HG03457 (cell line): ENCODE results near the gene TTC9C.
"Not testable (repeated sequence)": the region's sequence is repeated elsewhere in the genome, so short reads cannot be mapped to it uniquely, and the experiment has no call there.

Source experiments
- ATAC-seq: cut with Tn5 transposase; IDR thresholded peaks from one replicate; pipeline ENCODE4 v1.9.1; 2021; ENCODE audit warnings: moderate number of reproducible peaks; ENCODE audit not compliant: unreplicated experiment

Gene TTC9C

DNA sequence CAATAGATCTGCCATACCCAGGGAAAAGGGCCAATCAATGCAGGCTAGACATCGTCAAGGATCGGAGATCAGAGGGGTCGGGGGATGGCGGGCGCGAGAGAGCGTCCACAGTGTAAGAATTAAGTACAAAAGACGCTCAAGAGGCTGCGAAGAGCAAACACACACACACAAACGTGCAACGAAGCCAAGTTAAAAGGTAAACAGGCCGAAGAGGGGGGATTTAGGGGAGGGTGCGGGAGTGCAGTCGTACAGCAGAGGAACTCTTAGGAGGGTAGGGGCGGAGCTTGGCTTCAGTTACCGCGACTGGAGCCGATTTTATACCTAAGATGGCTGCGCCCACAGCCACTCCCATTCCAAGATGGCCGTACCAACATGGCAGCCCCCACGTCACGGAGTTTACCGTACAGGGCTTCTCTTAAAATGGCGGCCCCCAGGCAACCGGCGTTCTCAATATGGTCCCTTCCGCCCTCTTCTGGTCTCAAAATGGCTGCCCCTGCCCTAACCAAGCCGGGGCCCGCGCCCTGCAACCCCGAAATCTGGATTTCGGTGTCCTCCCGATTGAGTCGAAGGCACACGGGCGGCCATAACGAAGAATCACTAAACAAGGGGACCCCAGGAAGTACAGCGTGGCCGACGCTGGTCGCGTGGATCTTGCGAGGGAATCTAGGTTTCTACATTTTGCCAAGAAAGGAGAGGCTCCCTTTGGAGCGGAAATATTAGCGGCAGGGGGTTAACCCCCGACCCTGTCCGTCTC lies 18.9 kb upstream of the TTC9C start:
- peak; percentile 44 for ATAC-seq

DNA sequence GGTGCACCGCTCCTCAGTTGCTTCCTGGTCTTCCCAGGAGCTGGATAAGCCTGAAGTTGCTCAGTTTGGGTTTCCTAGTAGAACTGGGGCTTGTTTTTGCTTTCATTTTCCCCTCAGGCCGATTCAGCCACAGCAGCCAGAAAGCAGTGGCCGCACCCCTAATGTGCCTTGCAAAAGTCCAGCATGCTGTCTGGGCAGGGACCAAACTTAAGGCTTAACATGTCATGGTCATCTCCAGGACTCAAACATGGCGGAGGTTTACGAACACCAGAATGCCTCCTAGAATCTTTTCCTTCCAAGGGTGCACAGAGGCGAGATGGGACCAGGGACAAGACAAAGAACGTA lies 18.3 kb upstream of the TTC9C start:
- ATAC-seq, result no peak

DNA sequence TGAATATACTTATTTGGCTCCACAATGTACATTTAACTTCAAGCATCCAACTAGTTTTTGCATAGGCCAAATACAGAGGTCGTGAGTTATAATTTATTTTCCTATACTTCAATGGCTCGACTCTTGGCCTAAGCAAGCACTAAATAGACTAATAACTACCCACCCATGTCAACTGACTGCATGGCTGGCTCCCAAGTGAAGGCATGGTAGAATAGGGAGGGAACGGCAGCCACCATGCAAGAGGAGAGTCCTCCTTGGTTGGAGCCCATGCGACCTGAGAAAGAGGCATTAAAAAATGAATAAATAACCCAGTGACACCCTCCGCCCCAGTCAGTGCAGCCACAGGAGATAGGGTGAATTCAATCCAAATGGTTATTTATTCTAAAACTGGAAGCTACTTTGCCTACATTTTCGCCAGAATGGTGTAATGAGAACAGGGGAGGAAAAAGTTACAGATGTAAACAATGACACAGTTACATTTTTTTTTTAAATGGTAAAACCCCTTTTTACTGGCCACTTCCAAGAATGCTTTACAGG lies 15.9 kb upstream of the TTC9C start:
- no peak for ATAC-seq

DNA sequence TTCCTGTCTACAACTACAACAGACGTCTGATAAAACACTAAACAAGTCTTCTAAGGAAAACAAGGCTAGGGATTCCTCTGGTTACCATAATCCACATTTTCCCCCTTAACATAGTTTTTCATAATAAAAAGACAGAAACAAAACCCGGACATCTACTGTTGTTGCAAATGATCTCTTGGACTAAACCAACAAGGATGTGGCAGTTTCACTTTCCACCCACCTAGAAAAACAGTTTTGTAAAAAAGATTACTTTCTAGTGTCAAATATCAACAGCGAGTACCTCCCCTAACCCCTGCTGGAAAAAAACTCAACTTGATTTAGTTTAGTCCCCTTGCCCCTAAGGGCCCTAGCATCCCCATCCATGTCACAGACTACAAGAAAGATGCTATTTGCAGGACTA lies 15.4 kb upstream of the TTC9C start:
- ATAC-seq, result no peak

DNA sequence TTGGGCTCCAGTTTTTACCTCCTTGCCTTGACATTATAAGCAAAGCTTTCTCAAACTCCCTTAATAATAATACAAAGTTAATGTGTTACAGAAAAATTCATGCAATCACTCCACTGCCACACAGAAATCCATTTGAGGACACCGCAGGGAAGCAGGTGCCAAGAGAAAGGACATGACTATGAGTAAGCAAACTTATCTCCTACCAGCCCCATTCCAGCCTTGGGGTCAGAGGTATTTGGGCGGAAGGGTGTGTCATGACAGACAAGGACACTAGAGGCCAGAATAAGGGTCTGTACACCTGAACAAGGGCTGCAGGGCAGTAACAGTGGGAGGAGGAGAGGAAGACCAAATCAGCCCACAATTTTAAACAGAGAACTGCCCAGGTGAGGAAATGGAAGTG lies 14.9 kb upstream of the TTC9C start:
- no peak for ATAC-seq

DNA sequence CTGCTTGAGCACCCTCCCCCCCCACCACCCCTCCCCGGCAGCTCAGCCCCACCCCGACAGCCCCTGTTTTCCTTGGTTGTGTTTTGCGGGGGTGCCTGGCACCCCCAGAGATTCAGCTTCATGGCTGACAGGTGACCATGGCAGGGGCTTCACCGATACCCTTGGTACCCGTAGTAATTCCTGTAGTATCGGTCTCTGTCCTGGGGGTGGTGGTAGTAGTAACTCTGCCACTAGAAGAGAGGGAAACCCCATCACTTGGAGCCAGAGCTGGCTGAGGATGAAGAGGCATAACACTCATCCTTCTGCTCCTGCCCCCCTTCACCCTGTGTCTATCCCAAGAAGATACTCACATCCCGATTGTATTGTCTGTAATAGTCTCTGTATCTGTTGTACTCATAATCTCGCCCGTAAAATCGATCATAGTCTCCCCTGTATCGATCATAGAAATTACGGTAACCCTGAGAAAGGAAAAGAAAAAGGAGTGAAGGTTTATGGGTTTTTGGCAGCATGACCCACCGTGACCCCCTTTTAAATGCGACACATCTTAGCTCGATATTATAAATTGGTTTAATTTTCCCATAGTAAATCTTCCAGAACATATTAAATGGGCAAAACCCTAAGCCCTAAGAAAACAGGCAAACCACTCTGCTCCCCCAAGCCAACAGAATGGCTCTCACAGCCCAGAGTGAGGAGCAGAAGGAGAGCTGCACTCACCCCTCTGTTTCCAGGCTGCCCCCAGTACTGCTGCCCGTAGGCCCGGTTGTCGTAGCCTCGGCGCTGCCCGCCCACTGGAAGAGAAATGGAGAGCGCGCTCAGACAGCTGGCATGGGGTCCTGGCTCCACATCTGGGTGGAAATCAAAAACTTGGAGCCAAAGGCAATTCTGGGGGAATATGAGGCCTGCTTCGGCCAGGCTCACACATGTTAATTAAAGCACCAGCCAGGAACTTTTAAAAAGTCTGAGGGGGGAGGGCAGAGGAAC lies 12.8 kb upstream of the TTC9C start:
- ATAC-seq, result no peak

DNA sequence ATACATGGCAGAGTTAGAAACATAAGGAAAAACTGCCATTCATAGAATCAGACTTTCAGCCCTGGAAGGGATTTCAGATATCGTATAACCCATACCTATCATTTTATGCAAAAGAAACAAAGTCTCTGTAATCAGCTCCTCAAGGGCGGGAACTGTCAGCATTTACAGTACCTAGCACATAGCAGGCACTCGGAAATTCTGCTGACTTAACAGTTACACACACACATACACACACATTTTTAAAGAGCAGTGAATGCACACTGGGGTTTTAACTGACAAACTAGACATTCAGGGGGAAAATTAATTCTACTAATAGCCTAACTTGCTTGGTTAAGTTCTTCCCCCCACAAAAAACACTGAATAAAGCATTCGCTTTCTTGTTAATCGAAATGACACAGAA lies 12.1 kb upstream of the TTC9C start:
- no peak for ATAC-seq

DNA sequence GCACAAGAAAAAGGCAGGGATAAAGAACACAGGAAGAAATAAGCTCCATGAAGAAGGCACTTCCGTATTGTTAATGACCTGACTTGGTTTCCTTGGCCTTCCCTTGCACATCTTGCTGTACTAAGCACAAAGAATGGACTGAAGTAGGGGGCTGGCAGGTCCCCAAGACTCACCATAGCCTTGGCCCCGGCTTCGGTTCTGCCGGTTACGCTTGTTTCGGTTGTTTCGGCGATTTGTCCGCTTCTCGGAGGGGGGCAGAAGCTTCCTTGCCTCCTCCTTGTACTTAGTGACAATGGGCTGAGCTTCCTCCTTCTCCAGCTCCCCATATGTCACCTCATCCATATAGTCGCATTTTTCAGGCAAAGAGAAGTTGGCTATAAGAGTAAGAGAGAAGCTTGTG lies 11.5 kb upstream of the TTC9C start:
- ATAC-seq, result no peak

DNA sequence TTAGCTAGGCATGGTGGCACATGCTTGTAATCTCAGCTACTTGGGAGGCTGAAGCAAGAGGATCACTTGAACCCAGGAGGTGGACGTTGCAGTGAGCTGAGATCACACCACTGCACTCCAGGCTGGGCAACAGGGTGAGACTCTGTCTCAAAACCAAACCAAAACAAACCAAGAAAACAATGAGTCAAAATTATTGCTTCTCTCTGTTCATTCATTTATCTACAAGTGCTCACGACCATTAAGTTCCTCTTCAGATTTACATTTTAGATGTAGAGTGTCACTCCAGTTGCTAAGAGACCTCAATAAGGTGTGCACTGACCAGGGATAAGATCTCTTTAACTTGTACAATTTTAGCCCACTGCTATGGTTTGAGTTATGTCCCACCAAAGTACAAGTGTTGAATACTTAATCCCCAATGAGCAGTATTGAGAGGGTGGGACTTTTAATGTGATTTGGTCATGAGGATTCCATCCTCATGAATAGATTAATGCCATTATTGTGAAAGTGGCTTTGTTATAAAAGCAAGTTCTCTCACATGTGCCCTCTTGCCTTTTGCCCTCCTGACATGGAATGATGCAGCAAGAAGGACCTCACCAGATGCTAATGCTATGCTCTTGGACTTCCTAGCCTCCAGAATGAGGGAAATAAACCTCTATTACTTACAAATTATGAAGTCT lies 8.8 kb upstream of the TTC9C start:
- no peak for ATAC-seq

DNA sequence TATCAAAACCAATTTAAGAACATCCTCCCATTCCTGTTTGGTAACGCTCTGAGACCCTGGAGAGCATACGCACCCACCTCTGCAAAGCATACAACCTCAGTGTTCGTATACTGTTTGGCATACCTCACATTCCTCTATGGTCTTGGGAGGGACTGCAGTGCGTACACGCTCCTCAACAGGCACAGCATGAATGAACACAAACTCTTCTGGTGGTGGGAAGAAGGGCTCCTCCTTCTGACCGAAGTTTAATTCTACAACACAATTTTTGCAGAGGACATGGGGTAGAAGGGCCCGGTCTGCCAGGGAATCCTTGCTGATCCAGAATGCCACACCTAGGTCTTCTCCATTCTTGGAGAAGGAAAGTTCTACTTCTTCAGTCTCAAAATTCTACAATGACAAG lies 6.3 kb upstream of the TTC9C start:
- no peak for ATAC-seq

DNA sequence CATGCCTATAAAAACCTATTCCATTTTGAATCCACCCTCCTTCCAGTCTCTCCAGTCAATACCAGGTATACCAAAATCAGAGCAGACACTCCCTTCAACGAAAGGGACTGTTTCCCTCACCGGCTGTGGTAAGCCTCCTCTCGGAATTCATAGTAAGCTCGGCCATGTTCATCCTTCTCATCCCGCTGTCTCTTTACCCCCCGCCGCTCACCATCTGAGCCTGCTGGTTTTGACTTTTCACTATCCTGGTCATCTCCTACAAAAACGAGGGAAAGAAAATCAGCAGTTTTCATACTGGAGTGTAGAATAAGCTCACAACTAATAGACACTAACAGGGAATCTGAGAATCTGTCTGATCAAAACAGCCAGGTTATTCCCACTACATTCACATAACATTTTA lies 4.1 kb upstream of the TTC9C start:
- ATAC-seq, result no peak

DNA sequence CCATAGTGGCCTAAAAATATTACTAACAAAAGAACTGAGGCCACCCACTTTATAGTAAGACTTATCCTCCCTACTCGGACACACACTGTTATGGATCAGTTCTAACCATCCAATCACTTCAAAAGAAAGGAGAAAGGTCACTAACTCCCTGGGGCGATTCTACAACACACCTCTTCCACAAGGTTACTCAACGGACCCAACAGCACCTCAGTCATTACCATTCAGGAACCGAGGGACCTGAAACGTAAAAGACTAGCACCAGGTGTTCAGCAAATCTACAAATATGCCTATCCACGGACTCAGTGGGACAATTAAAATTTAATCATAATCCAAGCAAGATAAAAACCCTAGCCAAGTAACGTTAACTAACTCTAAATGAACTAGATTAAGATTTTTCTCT lies 2.6 kb upstream of the TTC9C start:
- ATAC-seq, result no peak

DNA sequence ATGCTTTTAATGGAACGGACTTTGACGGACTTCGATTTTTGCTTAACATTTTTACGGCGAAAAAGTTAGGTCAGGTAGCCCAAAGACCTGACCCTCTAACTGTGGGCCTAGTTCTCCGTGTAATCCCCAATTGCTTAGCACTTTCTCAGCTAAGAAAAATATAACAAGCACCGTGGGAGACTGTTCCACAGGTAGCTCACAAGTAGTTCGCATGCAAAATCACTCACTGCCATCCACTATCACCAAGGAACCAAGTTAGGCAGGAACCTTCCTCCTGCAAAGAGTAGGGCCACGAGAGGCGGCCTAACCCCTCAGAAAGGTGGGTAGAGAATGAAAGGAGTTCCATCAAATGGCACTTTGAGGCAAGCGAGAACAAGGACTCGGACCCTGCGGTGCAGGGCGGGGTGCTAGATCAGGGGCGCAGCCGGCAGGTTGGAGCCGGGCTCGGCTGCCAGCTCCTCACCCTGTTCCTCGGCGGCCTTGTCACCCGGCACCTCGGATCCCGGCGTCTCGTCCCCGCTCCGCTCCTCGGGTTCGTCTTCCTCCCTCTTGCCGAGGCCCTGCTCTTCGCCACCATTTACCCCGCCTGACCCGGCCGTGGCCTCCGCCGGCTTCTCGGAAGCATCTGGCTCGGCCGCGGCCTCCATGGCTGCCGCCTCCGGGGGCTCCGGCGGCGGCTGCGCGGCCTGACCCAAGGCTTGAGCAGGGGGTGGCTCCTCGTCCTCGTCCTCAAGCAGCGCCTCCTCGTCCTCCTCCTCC lies 2.0 kb upstream of the TTC9C start:
- peak; percentile 1 for ATAC-seq

DNA sequence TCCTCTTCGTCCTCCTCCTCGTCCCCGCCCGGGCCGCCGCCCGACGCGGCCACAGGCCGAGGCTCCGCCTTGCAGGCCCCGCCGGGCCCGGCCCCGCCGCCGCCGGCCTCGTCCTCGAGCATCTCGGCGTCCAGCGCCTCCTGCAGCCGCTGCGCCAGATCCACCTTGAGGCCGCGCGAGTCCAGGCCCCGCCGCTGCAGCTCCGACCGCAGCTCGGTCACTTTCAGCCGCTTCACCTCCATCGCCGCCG lies 1.4 kb upstream of the TTC9C start:
- ATAC-seq, result no peak

DNA sequence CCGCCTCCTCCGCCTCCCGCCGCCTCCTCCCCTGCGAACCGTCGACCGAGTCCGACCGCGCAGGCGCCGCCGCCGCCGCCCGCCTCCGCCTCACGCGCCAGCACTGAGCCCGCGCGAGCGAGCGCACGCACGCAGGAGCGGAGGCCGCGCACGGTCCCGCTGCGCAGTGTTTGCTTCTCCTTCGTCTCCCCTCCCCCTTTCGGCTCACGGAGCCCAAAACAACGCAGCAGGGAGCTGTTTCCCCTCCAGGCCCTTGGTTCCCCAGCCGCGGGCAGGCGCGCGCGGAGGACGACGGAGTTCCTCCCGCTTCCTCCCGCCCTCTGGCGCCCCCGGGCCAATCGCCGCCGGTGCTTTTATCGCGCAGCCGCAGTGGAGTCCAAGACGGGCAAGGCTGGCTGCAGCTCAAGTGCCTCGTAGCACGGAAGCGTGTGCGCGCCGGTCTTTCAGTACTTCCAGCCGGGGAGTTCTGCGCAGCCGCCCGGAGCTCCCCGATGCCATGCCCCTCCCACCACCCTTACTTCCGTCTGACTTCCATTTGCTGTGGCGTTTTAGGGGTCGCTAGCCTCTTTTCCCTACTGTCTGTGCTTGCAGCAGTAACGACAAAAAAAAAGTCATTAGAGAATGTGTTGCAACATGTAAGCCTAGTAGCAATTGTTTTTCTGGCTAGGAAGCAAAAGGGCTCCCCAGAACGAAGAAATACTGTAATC lies 968 bp upstream of the TTC9C start, which contains the start of gene HNRNPUL2:
HNRNPUL2 (minus strand) TSS at position 293 of the 707 bp plus-strand sequence. CDS start 301 bp downstream, outside the sequence.
- ATAC-seq, result peak; percentile 51

DNA sequence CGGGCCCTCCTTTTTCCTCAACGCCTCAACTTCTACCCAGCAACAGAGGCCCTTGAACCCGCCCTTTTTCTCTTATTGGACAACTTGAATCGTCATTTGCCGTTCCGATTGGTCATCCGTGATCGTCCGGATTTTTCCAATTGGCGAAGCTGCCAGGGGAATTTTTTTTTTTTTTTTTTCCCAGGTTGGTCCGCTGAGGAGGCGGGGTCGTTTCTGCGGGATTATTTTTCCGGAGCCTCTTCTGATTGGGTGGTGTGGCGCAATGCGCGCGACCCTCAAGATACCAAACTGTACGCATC lies 465 bp upstream of the TTC9C start:
- peak; percentile 42 for ATAC-seq

DNA sequence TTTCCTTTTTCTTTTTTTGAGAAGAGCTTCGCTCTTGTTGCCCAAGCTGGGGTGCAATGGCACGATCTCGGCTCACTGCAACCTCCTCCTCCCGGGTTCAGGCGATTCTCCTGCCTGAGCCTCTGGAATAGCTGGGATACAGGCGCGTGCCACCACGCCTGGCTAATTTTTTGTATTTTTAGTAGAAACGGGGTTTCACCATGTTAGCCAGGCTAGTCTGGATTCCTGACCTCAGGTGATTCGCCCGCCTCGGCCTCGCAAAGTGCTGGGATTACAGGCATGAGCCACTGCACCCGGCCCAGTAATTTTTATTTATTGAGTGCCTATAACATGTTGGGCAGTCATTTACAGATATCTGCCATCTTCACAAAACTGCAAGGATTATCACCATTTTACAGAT lies 1.8 kb downstream of the TTC9C start:
- not testable (repeated sequence) for ATAC-seq

DNA sequence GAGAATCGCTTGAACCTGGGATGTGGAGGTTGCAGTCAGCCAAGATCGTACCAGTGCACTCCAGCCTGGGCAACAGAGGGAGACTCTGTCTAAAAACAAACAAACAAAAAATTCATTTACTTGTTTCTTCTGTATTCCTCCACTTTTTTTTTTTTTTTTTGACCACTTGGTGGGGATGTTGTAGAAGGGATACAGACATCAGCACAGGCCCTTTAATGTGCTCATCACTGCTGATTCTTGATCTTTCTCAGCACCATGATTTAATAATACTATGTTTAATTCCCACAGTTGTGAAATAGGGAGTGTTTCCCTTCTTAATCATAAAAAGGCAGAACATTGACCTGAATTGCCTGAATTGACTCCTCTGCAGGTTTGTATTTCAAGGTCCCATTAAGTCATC lies 4.5 kb downstream of the TTC9C start:
- no peak for ATAC-seq

DNA sequence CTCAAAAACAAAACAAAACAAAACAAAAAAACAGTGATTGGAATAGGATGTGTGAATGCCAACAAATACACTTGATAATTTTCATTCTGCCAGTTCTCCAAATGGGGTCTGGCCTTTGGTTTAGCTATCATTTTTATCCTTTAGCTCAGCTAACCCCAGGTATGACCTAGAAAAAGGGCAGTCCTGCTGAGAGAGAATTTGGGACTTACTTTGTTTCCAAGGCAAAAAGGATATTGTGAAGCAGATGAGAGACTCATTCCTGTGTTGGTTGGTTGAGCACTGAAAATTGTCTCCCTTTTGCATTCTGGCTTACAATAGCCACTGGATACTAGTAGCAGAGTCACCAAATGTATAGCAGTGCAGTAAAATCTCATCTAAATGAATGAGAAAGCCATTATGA lies 8.9 kb downstream of the TTC9C start:
- no peak for ATAC-seq

DNA sequence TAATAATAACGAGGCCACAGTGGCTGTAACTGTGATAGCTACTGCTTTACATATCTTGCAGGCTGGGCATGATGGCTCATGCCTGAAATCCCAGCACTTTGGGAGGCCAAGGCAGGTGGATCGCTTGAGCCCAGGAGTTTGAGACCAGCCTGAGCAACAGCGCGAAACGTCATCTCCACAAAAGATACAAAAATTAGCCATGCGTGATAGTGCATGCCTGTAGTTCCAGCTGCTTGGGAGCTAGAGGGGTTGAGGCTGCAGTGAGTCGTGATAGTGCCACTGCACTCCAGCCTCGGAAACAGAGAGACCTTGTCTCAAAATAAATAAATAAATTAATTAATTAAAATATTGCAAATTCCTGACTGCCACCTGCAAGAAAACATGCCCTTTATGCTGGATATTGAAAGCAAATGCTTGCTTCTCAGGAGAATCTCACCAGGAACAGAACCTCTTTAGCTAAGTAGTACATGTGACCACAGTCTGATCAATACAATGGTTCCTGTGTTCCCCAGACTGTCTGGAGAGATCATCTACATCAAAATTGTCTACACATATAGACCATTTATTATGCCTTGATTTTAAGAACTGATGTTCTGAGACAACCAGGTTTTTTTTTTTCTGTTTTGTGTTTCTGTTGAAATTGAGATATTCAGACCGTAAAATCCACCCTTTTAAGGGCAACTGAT lies 19.3 kb downstream of the TTC9C start:
- ATAC-seq, result no peak
